Choroid plexus epithelial cell (primary cell): ENCODE results near the gene DCBLD1.
A peak's percentile ranks its signal among the peaks of the same experiment; 100 is the strongest.

Experiments used
- DNase-seq: peaks from one replicate; pipeline ENCODE4 v3.0.0-alpha.2; 2010; ENCODE audit warnings: low read depth
- H3K4me3 ChIP-seq: 2 replicates; pipeline ENCODE4 v1.5.1; 2011; ENCODE audit warnings: low read depth, mild to moderate bottlenecking, control low read depth, low read length, moderate library complexity
- CTCF ChIP-seq: conservative IDR thresholded peaks from 2 replicates; pipeline ENCODE4 v1.5.1; 2011; ENCODE audit warnings: low read depth, mild to moderate bottlenecking, control low read depth, inconsistent platforms, low read length, moderate library complexity

The DCBLD1 gene

GRCh38 chr6:117506180-117506835 lies 23.8 kb downstream of the DCBLD1 start:
- H3K4me3 ChIP-seq: no peak overlapping the region
- TF ChIP-seq CTCF: no peak
- peak; percentile 59 for DNase-seq

- TF ChIP-seq CTCF: no peak
- DNase-seq: no peak
- H3K4me3 ChIP-seq: no peak overlapping the region
Measured at GRCh38 chr6:117506907-117507306, 24.4 kb downstream of the DCBLD1 start.

GRCh38 chr6:117508450-117508971 lies 26.0 kb downstream of the DCBLD1 start:
- no peak for TF ChIP-seq CTCF
- H3K4me3 ChIP-seq: no peak overlapping the region
- DNase-seq: no peak

- TF ChIP-seq CTCF: no peak
- H3K4me3 ChIP-seq: no peak overlapping the region
- DNase-seq: no peak
Measured at GRCh38 chr6:117509021-117509420, 26.5 kb downstream of the DCBLD1 start.

GRCh38 chr6:117512056-117512828 lies 29.8 kb downstream of the DCBLD1 start:
- no peak for DNase-seq
- no peak for TF ChIP-seq CTCF
- no peak overlapping the region for H3K4me3 ChIP-seq

GRCh38 chr6:117512987-117513573 lies 30.6 kb downstream of the DCBLD1 start:
- TF ChIP-seq CTCF: no peak
- DNase-seq: no peak

More at GRCh38 chr6:117512987-117513573, 30.6 kb downstream of the DCBLD1 start:
- H3K4me3 ChIP-seq: no peak overlapping the region
